HG03558 (cell line): ENCODE measurements around the gene ACTG1.

Experiments used
- ATAC-seq: cut with Tn5 transposase; IDR thresholded peaks from one replicate; pipeline ENCODE4 v1.9.1; 2021; ENCODE audit warnings: moderate number of reproducible peaks; ENCODE audit not compliant: unreplicated experiment; ENCODE audit errors: extremely low read depth

The ACTG1 gene

DNA sequence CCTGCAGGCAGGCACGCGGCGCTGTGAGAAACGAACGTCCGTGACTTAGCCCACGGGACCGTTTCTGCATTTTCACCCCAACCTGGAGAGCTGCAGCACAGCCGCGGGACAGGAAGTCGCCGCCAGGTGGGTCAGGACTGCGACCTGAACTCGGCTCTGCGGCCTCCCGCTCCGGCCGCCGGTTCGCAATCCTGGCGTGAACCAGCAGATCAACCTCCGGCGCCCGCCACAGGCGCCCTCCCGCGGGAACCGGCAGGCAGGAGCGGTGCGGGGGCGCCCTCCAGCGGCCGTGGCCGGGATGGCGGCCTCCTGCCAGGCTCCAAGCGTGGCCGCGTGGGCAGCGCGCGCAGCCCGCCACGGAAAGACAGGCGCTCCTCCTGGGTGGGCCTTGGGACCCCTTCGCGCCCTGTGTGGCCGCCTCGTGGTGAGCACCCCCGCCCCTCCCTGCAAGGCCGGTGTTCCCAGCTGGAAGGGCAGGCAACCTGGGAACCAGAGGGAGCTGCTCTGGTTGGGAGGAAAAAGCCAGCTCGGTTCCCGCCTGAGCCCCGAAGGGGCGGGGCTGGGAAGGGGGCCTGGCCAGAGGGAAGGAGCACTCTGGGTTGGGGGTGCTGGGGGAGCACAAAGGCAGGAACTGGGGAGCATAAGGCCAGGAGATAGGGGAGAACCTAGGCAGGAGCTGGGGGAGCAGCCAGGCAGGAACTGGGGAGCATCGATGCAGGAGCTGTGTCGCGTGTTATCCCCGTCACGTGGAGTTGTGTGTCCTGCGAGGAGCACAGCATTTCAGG lies 28.2 kb downstream of the ACTG1 start:
- no peak for ATAC-seq

DNA sequence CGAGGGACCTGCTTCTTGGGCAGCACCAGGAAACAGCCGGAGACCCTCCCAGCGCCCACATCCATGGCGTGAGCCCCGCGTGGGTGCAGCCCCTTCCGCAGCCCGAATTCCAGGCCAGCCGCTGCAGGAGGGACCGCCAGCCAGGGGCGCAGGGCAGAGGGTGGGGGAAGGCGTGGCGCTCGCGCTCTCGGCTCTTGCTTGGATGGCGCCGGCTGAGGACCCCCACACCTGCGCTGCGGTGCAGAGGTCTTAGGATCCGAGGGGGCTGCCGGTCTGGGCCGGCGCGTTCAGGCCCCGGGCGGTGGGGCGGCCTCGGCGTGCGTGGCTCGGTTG lies 28.8 kb downstream of the ACTG1 start:
- ATAC-seq, result no peak

GRCh38 chr17:81483085-81483861 lies 29.3 kb downstream of the ACTG1 start:
- no peak for ATAC-seq

DNA sequence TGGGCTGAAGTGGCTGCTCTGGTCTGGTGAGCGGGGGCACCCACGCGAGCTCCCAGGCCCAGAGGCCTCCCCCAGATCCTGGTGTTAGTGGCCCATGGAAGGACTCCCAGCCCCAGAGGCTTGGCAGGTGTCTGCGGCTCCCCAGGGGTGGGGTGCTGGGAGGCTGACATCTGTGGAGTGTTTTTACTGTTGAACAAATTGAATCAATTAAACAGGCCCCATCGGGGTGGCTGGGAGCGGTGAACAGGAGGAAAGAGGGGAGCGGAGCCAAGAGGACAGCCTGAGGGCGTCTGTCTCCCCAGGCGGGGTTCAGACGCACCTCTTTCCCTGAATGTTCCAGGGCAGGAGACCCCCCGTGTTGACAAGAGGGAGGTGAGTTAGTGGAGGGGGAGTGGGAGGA lies 29.9 kb downstream of the ACTG1 start:
- ATAC-seq, result no peak

DNA sequence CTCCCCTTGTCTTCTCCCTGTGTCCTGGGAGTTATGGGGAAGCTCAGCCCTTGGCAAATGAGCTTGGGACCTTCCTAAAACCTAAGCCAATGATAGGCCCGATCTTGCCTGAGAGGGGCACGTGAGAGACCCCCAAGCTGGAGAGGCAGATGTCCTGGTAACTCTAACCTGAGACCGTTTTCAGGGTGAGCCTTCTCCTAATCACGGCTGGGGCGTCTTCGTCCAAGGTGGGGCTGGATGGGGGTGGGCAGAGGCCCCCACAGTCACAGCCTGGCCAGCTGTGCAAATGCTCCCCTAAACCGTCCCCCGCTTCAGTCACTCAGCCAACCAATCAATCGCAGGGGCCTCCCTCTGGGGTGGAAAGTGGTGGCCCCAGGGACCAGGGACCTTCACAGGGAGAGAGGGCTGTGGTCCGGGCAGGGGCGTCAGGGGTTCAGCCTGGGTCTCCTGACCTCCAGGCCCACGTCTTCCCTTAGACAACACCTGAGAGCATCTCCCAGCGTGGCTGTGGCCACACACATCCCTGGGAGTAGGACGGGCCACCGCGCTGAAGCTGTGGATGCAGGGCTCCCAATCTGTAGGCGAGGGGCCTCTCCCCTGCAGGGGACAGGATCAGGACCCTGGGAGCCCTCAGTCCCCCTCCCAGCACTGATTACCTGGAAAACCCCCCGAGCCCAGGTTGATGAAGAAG lies 30.6 kb downstream of the ACTG1 start:
- no peak for ATAC-seq

- ATAC-seq, result no peak
Measured at GRCh38 chr17:81481073-81481799, 31.4 kb downstream of the ACTG1 start.

DNA sequence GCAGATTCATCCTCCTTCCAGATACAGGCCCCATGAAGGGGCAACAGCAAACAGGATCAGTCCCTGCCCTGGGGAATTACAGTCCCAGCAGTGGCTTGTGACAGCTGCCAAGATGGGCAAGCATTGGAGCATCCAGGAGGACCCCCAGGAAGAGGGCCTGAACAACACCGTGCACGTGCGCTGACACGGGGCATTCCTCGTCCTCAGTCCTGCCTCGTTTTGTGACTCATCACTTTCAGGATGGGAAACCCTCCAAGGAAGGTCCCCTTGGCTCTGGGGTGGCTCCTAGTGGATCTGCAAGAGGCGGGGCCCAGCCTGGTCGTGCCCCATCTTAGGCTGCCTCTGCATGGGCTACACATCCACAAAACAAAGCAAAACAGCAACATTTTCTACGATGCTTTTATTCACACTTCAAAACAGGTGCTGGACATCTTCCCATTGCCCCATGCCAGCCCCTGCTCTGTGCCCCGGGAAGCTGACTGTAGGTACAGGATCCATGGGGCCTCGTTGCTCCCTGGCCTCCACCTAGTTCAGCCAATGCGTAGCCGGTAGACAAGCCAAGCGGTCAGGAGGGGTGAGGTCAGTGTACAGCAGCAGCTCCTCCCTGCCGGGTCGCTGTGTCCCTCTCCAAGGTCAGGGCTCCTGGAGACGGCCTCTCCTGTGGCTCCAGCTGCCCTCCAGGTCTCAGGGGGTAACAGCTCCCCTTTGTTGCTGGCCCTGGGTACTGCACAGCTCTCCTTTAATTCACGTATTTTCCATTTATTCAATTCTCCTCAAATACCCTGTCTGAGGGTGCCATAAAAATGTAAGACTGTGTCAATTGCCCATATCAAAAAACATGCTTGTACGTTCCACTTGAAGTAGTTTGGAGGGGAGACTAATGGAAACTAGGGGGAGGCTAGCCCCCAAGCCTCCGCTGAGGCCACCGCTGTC lies 32.2 kb downstream of the ACTG1 start:
- ATAC-seq, result no peak

GRCh38 chr17:81479175-81480071 lies 33.2 kb downstream of the ACTG1 start:
- no peak for ATAC-seq

- no peak for ATAC-seq
Measured at GRCh38 chr17:81478119-81478518, 34.5 kb downstream of the ACTG1 start.

DNA sequence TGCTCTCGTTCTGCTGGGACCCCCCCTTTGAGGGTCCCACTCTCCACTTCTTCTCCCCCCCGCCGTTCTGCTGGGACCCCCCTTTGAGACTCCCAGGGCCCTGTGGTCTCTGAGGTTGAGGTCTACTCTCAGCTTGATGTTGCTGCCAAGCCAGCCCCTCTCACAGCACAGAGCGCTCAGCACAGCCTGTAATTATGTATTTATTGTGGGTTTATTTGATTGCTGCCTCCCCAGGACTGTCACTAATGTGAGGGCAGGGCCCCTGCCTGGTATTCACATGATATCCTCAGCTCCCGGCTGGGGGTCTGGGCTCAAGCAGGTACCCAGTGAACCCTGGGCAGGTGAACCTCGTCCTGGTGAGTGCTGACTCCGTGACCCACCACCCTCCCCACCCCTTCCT lies 35.4 kb downstream of the ACTG1 start:
- no peak for ATAC-seq

DNA sequence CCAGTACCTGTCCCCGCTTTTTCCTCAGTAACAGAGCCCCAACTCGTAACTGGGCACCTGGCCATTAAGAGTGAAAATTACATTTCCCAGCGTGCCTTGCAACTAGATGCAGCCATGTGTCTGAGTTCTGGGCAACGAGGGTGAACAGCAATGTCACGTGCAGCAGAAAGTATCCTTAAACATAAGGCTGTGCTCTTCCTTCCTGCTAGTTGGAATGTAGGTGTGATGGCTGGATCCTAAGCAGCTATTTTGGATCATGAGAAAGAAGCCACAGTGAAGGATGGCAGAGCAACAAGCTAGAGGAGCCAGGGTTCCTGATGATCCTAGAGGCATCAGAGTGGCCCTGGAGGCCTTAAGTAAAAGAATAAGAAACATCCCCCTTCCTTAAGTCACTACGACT lies 36.0 kb downstream of the ACTG1 start:
- ATAC-seq, result no peak

- no peak for ATAC-seq
Measured at GRCh38 chr17:81476097-81476496, 36.5 kb downstream of the ACTG1 start.

DNA sequence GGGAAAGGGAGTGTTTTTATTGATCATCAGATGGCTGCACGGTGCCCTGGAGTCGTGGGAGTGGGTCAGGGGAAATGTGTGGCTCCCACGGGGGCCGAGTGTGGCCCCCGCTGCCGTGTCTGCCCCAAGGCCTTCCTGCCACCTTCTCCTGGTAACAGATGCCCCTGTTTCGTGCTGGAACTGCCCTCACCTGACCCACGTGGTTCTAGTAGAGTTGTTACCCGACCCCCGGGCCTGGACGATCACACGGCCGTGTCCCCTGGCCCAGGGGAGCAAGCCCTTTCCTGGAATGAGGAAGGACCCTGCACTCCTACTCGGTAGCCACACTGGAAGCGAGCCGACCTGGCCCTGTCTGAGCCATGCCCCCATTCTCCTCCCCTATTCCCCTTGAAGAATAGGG lies 37.6 kb downstream of the ACTG1 start:
- no peak for ATAC-seq

- ATAC-seq, result no peak
Measured at GRCh38 chr17:81473019-81473418, 39.6 kb downstream of the ACTG1 start.

DNA sequence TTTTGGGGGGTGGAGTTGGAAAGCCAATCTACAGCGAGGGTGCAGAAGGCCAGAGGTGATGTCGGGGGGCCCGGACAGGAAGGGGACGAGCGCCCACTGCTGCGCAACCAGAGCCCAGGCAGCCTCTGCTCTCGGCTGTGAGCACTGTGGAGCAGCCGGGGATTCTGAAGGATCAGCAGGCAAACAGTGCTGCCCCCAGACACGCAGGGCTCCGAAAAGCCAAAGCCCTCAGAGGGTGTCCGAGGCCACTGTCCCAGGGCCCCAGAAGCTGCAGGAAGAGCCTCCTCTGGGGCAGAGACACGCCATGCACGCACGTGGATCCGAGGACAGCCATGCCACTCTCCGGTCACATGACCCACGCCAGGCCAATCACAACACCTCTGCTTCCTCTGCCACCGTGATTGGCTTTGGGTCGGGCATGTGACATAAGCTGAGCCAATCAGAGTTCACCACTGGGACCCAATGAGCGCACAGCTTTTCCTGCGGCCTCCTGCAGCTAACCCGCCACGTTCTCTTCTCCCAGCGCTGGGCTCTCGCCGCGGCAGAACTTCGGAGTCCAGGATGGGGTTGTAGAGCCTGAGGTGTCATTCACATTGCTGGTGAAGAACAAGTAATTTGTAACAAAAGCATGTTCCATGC lies 40.7 kb downstream of the ACTG1 start:
- ATAC-seq, result no peak

GRCh38 chr17:81470944-81471817 lies 41.4 kb downstream of the ACTG1 start:
- ATAC-seq, result no peak

DNA sequence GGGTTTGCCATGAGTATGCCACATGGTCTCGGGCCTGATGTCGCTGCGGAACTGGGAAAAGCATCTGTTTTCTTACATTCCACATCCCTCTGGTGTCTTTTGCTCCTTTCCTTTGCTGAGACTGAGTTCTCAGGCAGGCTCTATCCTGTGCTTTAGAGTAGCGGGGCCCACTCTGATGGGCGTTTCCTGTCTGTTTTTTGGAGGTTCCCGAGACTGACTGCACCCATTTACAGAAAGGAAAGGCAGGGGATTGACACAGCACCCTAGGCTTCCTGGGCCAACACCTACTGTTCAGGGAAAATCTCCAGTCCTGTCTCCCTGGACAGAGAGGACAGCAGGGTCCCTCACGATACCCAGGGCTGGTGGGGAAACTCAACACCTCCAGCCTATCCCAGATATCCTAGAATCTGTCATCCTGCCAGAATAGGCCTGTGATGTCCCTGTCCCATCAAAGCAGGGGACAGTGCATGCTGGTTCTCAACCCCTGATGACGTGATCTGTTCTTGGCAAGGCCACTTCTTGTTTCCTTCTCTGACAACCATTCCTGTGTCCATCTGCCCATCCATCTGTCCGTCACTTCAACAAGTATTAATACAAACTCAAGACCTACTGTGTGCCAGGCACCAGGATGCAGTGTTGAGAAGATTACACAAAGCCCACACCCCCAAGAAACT lies 42.2 kb downstream of the ACTG1 start:
- ATAC-seq, result no peak
